Lung (tissue), 12 donors: ENCODE measurements around the gene ATOH1. TPM values are rescaled to one million over a fixed set of nuclear protein-coding genes. Genes with fewer than 3 reads are reported as not detected.

ENCODE experiments used
- ATAC-seq: fragments of 200-7000 bp; cut with Tn5 transposase; one replicate; pipeline ENCODE4 v1.9.1; 2020; ENCODE audit warnings: moderate number of reproducible peaks; ENCODE audit not compliant: insufficient read depth, low FRiP score
- DNase-seq, 3 donors: peaks; one replicate each; pipeline ENCODE4 v3.0.0-alpha.2; 2013 to 2017
- H3K27ac ChIP-seq, 2 donors: one replicate each; pipeline ENCODE4 v1.5.1; 2013; ENCODE audit warnings: mild to moderate bottlenecking in 2 of 2, moderate library complexity in 2 of 2, control low read depth in 1 of 2, inconsistent platforms in 1 of 2, low read depth in 1 of 2, low read length in 1 of 2
- H3K27me3 ChIP-seq, 3 donors: one replicate each; pipeline ENCODE4 v1.5.1; 2013; ENCODE audit warnings: low read length in 2 of 3; ENCODE audit not compliant: control insufficient read depth in 3 of 3, insufficient read depth in 3 of 3
- H3K36me3 ChIP-seq, 4 donors: one replicate each; pipeline ENCODE4 v1.5.1; 2013; ENCODE audit warnings: low read length in 4 of 4, mild to moderate bottlenecking in 1 of 4, moderate library complexity in 1 of 4; ENCODE audit not compliant: control insufficient read depth in 4 of 4, insufficient read depth in 4 of 4
- H3K4me1 ChIP-seq, 5 donors: one replicate each; pipeline ENCODE4 v1.5.1; 2013; ENCODE audit warnings: low read length in 5 of 5, mild to moderate bottlenecking in 2 of 5, moderate library complexity in 1 of 5; ENCODE audit not compliant: control insufficient read depth in 5 of 5, insufficient read depth in 5 of 5
- H3K4me3 ChIP-seq: one replicate; pipeline ENCODE4 v1.5.1; 2013; ENCODE audit warnings: mild to moderate bottlenecking, control low read depth, moderate library complexity
- H3K9ac ChIP-seq, 2 donors: one replicate each; pipeline ENCODE4 v1.5.1; 2013; ENCODE audit warnings: low read length in 2 of 2, control low read depth in 1 of 2; ENCODE audit not compliant: insufficient read depth in 1 of 2
- H3K9me3 ChIP-seq, 4 donors: one replicate each; pipeline ENCODE4 v1.5.1; 2013; ENCODE audit warnings: low read length in 3 of 4, mild to moderate bottlenecking in 1 of 4, moderate library complexity in 1 of 4; ENCODE audit not compliant: control insufficient read depth in 4 of 4, insufficient read depth in 3 of 4
- WGBS, 2 donors: extraction: QIAGEN DNeasy Blood & Tissue Kit; methylation state at CpG; one replicate each; pipeline ENCODE4 v1.1.7; 2013; 5-methylcytosine and 5-hydroxymethylcytosine counted together
- polyA plus RNA-seq, 2 donors: library from polyadenylated mRNA; stranded (reverse); fragments of 200-250 nt; gene quantifications; one replicate each; pipeline ENCODE4 v1.2.1, GENCODE V29; 2013
- total RNA-seq, 2 donors: library from RNA; depleted of rRNA in 1 of 2; stranded (reverse); fragments of >200 nt in 1 of 2; gene quantifications; one replicate each; pipeline ENCODE4 v1.2.1, GENCODE V29; 2014 to 2021
- TF ChIP-seq, protein P1 (sequence below): IDR thresholded peaks from 2 replicates; pipeline ENCODE4 v1.5.1; 2012; ENCODE audit warnings: mild to moderate bottlenecking; ENCODE audit errors: control extremely low read depth, extremely low read depth
- donor health status: control.
- donor health status: control.
- donor health status: Bipolar disorder and iron deficiency.
- donor health status: healthy.
- donor health status: DM: yes; HTN: yes; CAD: no.

The ATOH1 gene
- total and polyA plus RNA-seq, 4 donors, result not detected

- H3K9me3 ChIP-seq, result peaks cover 0 to 13% (median 0%) of the 10 kb centered on the region in 4 donors
- TF ChIP-seq, protein P1, sequence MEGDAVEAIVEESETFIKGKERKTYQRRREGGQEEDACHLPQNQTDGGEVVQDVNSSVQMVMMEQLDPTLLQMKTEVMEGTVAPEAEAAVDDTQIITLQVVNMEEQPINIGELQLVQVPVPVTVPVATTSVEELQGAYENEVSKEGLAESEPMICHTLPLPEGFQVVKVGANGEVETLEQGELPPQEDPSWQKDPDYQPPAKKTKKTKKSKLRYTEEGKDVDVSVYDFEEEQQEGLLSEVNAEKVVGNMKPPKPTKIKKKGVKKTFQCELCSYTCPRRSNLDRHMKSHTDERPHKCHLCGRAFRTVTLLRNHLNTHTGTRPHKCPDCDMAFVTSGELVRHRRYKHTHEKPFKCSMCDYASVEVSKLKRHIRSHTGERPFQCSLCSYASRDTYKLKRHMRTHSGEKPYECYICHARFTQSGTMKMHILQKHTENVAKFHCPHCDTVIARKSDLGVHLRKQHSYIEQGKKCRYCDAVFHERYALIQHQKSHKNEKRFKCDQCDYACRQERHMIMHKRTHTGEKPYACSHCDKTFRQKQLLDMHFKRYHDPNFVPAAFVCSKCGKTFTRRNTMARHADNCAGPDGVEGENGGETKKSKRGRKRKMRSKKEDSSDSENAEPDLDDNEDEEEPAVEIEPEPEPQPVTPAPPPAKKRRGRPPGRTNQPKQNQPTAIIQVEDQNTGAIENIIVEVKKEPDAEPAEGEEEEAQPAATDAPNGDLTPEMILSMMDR, result no peak
- no peaks in the 10 kb centered on the region for H3K36me3 ChIP-seq
- ATAC-seq (no peak), DNase-seq (peak in 2 of 3 donors; percentile 31 to 52)
- no peak overlapping the region for H3K27ac ChIP-seq
- H3K27me3 ChIP-seq, result peaks cover 17 to 100% (median 96%) of the 10 kb centered on the region in 3 donors
- H3K9ac ChIP-seq, result no peak overlapping the region
- H3K4me1 ChIP-seq, result peaks cover 0 to 29% (median 6%) of the 10 kb centered on the region in 5 donors
- no peak overlapping the region for H3K4me3 ChIP-seq
- 10 to 13% methylated on average over 40 of the region's 40 CpGs for WGBS, 2 donors
Observed at GRCh38 chr4:93829820-93830687, 1.5 kb downstream of the ATOH1 start.

GRCh38 chr4:93831716-93832496 lies 3.4 kb downstream of the ATOH1 start:
- ATAC-seq, result no peak

GRCh38 chr4:93834249-93835066 lies 5.9 kb downstream of the ATOH1 start:
- Histone ChIP-seq H3K9me3 (peaks cover 0 to 8% (median 0%) of the 10 kb centered on the region in 4 donors), H3K36me3 (no peaks in the 10 kb centered on the region), H3K4me1 (peaks cover 0 to 15% (median 5%) of the 10 kb centered on the region in 5 donors), H3K4me3 (no peak overlapping the region), H3K27me3 (peaks cover 11 to 87% (median 82%) of the 10 kb centered on the region in 3 donors), H3K27ac (no peak overlapping the region), H3K9ac (no peak overlapping the region)
- TF ChIP-seq, protein P1, result no peak
- WGBS, 2 donors, result 6 to 12% methylated on average over 40 to 42 of the region's 42 CpGs
- no peak for ATAC-seq
- peak in 1 of 3 donors; percentile 11 for DNase-seq

More at GRCh38 chr4:93831716-93832496, 3.4 kb downstream of the ATOH1 start:
- Histone ChIP-seq H3K9me3 (peaks cover 0 to 13% (median 0%) of the 10 kb centered on the region in 4 donors), H3K27ac (no peak overlapping the region), H3K4me1 (peaks cover 0 to 29% (median 6%) of the 10 kb centered on the region in 5 donors), H3K36me3 (no peaks in the 10 kb centered on the region), H3K4me3 (no peak overlapping the region), H3K9ac (no peak overlapping the region), H3K27me3 (peaks cover 17 to 98% (median 95%) of the 10 kb centered on the region in 3 donors)
- TF ChIP-seq, protein P1, result no peak
- DNase-seq, result peak in 1 of 3 donors; percentile 30
- 8 to 10% methylated on average over 25 of the region's 25 CpGs for WGBS, 2 donors
